Activated CD4-positive, alpha-beta T cell treated with anti-CD3 and anti-CD28 coated beads, Interleukin-2, amount 50 U/mL, for 48 hours (primary cell): ENCODE data around the gene ECE2.

ENCODE experiments used
- DNase-seq, 2 experiments: peaks; one replicate each; pipeline ENCODE4 v3.0.0-alpha.2; 2020

ECE2 gene

GRCh38 chr3:184277366-184277765, 1.5 kb downstream of the ECE2 start:
- no peak for DNase-seq

- DNase-seq: no peak
Observed at GRCh38 chr3:184282941-184283340, 7.1 kb downstream of the ECE2 start.

- DNase-seq: no peak
Observed at GRCh38 chr3:184283681-184284080, 7.9 kb downstream of the ECE2 start.

GRCh38 chr3:184284696-184285095, 8.9 kb downstream of the ECE2 start:
- peak; percentile 26 to 41 for DNase-seq

- DNase-seq: peak; percentile 76 to 81
Observed at GRCh38 chr3:184289426-184289938, 13.7 kb downstream of the ECE2 start.

- no peak for DNase-seq
Observed at GRCh38 chr3:184290331-184290730, 14.5 kb downstream of the ECE2 start.

GRCh38 chr3:184291044-184291737, 15.4 kb downstream of the ECE2 start:
- DNase-seq: no peak

- DNase-seq: no peak
Observed at GRCh38 chr3:184291738-184292445, 16.1 kb downstream of the ECE2 start.

- DNase-seq: no peak
Observed at GRCh38 chr3:184295771-184296170, 19.9 kb downstream of the ECE2 start.

GRCh38 chr3:184296616-184297015, 20.8 kb downstream of the ECE2 start:
- DNase-seq: no peak

GRCh38 chr3:184298759-184299487, 23.1 kb downstream of the ECE2 start, which contains the start of gene PSMD2:
Gene PSMD2 (plus strand): TSS chr3:184299241. CDS start chr3:184299267, 26 bp downstream.
- DNase-seq: peak; percentile 98 to 99

- no peak for DNase-seq
Observed at GRCh38 chr3:184299488-184300377, 23.9 kb downstream of the ECE2 start.

- DNase-seq: no peak
Observed at GRCh38 chr3:184300378-184300720, 24.5 kb downstream of the ECE2 start.

- DNase-seq: no peak
Observed at GRCh38 chr3:184305577-184305976, 29.8 kb downstream of the ECE2 start.

- no peak for DNase-seq
Observed at GRCh38 chr3:184306341-184306972, 30.6 kb downstream of the ECE2 start.

GRCh38 chr3:184307915-184308314, 32.1 kb downstream of the ECE2 start:
- DNase-seq: no peak

- no peak for DNase-seq
Observed at GRCh38 chr3:184308744-184309143, 32.9 kb downstream of the ECE2 start.

GRCh38 chr3:184311633-184312032, 35.8 kb downstream of the ECE2 start:
- DNase-seq: no peak

GRCh38 chr3:184314363-184314699, 38.5 kb downstream of the ECE2 start, which contains the start of gene EIF4G1:
Gene EIF4G1 (plus strand): TSS chr3:184314606. CDS start chr3:184315797, 1,191 bp downstream.
- peak; percentile 93 to 94 for DNase-seq

GRCh38 chr3:184314700-184315542, 39.1 kb downstream of the ECE2 start:
- DNase-seq: peak; percentile 43 to 49

- no peak for DNase-seq
Observed at GRCh38 chr3:184315543-184315867, 39.7 kb downstream of the ECE2 start.
